Esophagus squamous epithelium (tissue), 4 donors: ENCODE measurements around the gene ZNF808.

ENCODE experiments used
- CTCF ChIP-seq, 6 experiments: fragments of 450-650 bp in 4 of 6; fragments of 200-600 bp in 2 of 6; sonication (generic) in 2 of 6; IDR thresholded peaks; one replicate each; pipeline ENCODE4 v1.5.1; 2016 to 2019; ENCODE audit warnings: antibody characterized with exemption in 6 of 6, mild to moderate bottlenecking in 4 of 6, moderate library complexity in 4 of 6
- POLR2A ChIP-seq, 4 donors: fragments of 450-650 bp; IDR thresholded peaks; one replicate each; pipeline ENCODE4 v1.6.1; 2017; ENCODE audit warnings: antibody characterized with exemption in 4 of 4, mild to moderate bottlenecking in 4 of 4, moderate library complexity in 3 of 4

GRCh38 chr19:52585604-52586003 lies 58.1 kb downstream of the ZNF808 start:
- TF ChIP-seq CTCF (IDR thresholded peaks at IDR 0.05), result no peak
- no peak for TF ChIP-seq POLR2A (IDR thresholded peaks at IDR 0.05)
